Stimulated activated CD4-positive, alpha-beta T cell treated with anti-CD3 and anti-CD28 coated beads, Interleukin-12 subunit alpha, Interleukin-12 subunit beta, amount 100 ng/mL, for 4 hours (primary cell): Measurements from ENCODE around the gene APLP1.
"Not testable (repeated sequence)": the region's sequence is repeated elsewhere in the genome, so short reads cannot be mapped to it uniquely, and the experiment has no call there.

Source experiments
- DNase-seq: peaks from one replicate; pipeline ENCODE4 v3.0.0-alpha.2; 2020

The APLP1 gene

GRCh38 chr19:35853038-35853756 is 15.2 kb upstream of the APLP1 start:
- DNase-seq: no peak

GRCh38 chr19:35856546-35857149 is 11.7 kb upstream of the APLP1 start, which contains the start of gene KIRREL2:
TSS of gene KIRREL2 (plus strand) at chr19:35856911. CDS start at chr19:35857120, 209 bp downstream.
- peak; percentile 32 for DNase-seq

- no peak for DNase-seq
Observed at GRCh38 chr19:35858311-35858710, 10.1 kb upstream of the APLP1 start.

GRCh38 chr19:35859414-35859813 is 9.0 kb upstream of the APLP1 start:
- no peak for DNase-seq

- no peak for DNase-seq
Observed at GRCh38 chr19:35860436-35860817, 7.9 kb upstream of the APLP1 start.

GRCh38 chr19:35860818-35861639 is 7.3 kb upstream of the APLP1 start:
- DNase-seq: no peak

GRCh38 chr19:35861640-35862160 is 6.7 kb upstream of the APLP1 start:
- no peak for DNase-seq

- DNase-seq: no peak
Observed at GRCh38 chr19:35862528-35862927, 5.8 kb upstream of the APLP1 start.

GRCh38 chr19:35863018-35863417 is 5.4 kb upstream of the APLP1 start:
- DNase-seq: no peak

GRCh38 chr19:35868823-35869326 is 501 bp downstream of the APLP1 start:
- DNase-seq: no peak

GRCh38 chr19:35869327-35870123 is 1.2 kb downstream of the APLP1 start:
- peak; percentile 77 for DNase-seq

GRCh38 chr19:35870124-35870736 is 1.9 kb downstream of the APLP1 start:
- DNase-seq: not testable (repeated sequence)

- DNase-seq: no peak
Observed at GRCh38 chr19:35870798-35871197, 2.4 kb downstream of the APLP1 start.

- DNase-seq: no peak
Observed at GRCh38 chr19:35871611-35872010, 3.2 kb downstream of the APLP1 start.

- DNase-seq: no peak
Observed at GRCh38 chr19:35872180-35872579, 3.8 kb downstream of the APLP1 start.

- DNase-seq: no peak
Observed at GRCh38 chr19:35874392-35874930, 6.1 kb downstream of the APLP1 start.

GRCh38 chr19:35879068-35879467 is 10.7 kb downstream of the APLP1 start:
- DNase-seq: no peak

GRCh38 chr19:35879770-35880317 is 11.5 kb downstream of the APLP1 start:
- DNase-seq: peak; percentile 75

GRCh38 chr19:35882114-35882832 is 13.9 kb downstream of the APLP1 start:
- DNase-seq: no peak

- no peak for DNase-seq
Observed at GRCh38 chr19:35883882-35884281, 15.5 kb downstream of the APLP1 start.
